DND-41 (cell line): ENCODE measurements around the gene INF2.

Experiments
- CTCF ChIP-seq: IDR thresholded peaks from 2 replicates; pipeline ENCODE4 v1.5.1; 2012; ENCODE audit warnings: borderline replicate concordance, low read length, moderate library complexity, mild to moderate bottlenecking; ENCODE audit not compliant: poor library complexity, severe bottlenecking; ENCODE audit errors: extremely low read depth
- EZH2 ChIP-seq: IDR thresholded peaks from 3 replicates; pipeline ENCODE4 v1.6.1; 2012; ENCODE audit warnings: borderline replicate concordance, low read depth, mild to moderate bottlenecking, moderate library complexity, low read length, inconsistent platforms; ENCODE audit not compliant: severe bottlenecking

DNA sequence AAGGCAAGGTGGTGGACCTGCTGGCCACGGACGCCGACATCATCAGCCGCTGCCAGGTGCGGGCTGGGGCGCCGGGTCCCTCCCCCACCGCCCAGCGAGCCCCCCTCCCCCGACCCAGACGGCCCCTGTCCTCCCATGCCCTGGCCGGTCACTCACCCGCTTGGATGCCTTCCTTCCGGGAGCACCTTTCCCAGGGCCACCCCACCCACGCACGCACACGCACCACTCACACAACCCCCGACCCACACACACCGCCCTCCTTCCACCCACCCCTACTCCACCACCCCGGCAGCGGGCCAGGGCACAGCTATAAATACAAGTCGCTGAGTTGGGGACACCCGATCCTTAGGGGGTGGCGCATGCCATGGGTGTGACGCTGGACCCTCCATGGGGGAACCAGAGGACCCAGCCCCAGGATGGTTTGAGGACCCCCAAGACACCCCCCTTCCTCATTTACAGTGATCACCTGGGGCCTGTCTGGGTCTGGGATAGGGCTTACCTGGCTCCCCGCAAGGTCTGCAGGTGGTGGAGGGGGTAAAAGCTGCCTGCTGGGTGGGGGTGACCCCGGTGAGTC is 35.1 kb downstream of the INF2 start:
- TF ChIP-seq CTCF (no peak), EZH2 (no peak)
